MCF 10A (cell line): ENCODE measurements around the gene NACA. TPM values are rescaled to one million over a fixed set of nuclear protein-coding genes. Genes with fewer than 3 reads are reported as not detected.

ENCODE experiments used
- BruUV-seq: library from RNA; stranded (reverse); fragments of 400-500 nt; replicated peaks from 2 replicates; lab custom pipeline; 2021; lab: Mats Ljungman, UMichigan
- CTCF ChIA-PET: fragments of 300-600 bp; sonication (Branson Sonifier 250); formaldehyde crosslinking; extraction: SDS; loops from one replicate; lab custom pipeline; 2021; ENCODE audit warnings: antibody characterized with exemption, inconsistent platforms; lab: Yijun Ruan, JAX
- POLR2A ChIA-PET: fragments of 300-600, 350-650 bp; sonication (Branson Sonifier 250); formaldehyde crosslinking; extraction: SDS; loops from one replicate; lab custom pipeline; 2020; ENCODE audit warnings: antibody characterized with exemption, inconsistent platforms; lab: Yijun Ruan, JAX
- DNase-seq: peaks from one replicate; pipeline ENCODE4 v3.0.0-alpha.2; 2018; ENCODE audit not compliant: unreplicated experiment
- H3K27ac Mint-ChIP-seq: one replicate; pipeline ENCODE4 v1.8.0; 2022; ENCODE audit warnings: mild to moderate bottlenecking, low read depth, mixed read lengths; ENCODE audit not compliant: unreplicated experiment
- H3K27me3 Mint-ChIP-seq: one replicate; pipeline ENCODE4 v1.8.0; 2022; ENCODE audit warnings: mixed read lengths; ENCODE audit not compliant: insufficient read depth, unreplicated experiment
- H3K36me3 Mint-ChIP-seq: one replicate; pipeline ENCODE4 v1.8.0; 2022; ENCODE audit warnings: mild to moderate bottlenecking, moderate library complexity, mixed read lengths; ENCODE audit not compliant: insufficient read depth, unreplicated experiment
- H3K4me1 Mint-ChIP-seq: one replicate; pipeline ENCODE4 v1.8.0; 2022; ENCODE audit warnings: mixed read lengths; ENCODE audit not compliant: insufficient read depth, unreplicated experiment
- H3K4me3 Mint-ChIP-seq: one replicate; pipeline ENCODE4 v1.8.0; 2022; ENCODE audit warnings: mild to moderate bottlenecking, moderate library complexity, mixed read lengths; ENCODE audit not compliant: unreplicated experiment
- H3K9me3 Mint-ChIP-seq: one replicate; pipeline ENCODE4 v1.8.0; 2022; ENCODE audit warnings: mixed read lengths; ENCODE audit not compliant: unreplicated experiment
- intact Hi-C: fragments of 100-400 bp; cut with micrococcal nuclease; formaldehyde crosslinking; loops from 2 replicates; pipeline ENCODE4 v1.14.1; 2022
- total RNA-seq: library from RNA; stranded (reverse); gene quantifications from 2 replicates; pipeline ENCODE4 v1.2.3, GENCODE V29; 2022
- TF ChIP-seq, protein P1 (sequence below): fragments of 200-600 bp; IDR thresholded peaks from one replicate; pipeline ENCODE4 v1.8.0; 2022; ENCODE audit warnings: antibody characterized with exemption, mild to moderate bottlenecking; ENCODE audit not compliant: unreplicated experiment

NACA gene
- total RNA-seq, 1 experiment from 2014 or later = 1,274 TPM

DNA sequence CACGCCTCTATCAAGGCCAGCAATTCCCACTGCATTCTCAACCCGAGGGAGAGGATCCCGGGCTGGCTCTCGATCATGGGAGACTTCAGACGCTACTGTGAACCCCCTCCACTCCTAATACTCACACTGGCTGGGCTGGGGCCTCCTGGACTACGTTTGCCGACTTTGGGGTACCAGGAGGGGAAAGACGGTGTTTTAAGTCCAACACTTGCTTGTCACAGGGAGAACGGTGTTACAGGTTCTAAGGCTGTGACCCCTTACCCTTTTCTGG, 463 bp downstream of the NACA start:
- DNase-seq = peak; percentile 18
- Mint-ChIP-seq H3K27me3 (no peaks in the 10 kb centered on the region), H3K4me3 (peak overlapping the region; percentile 91), H3K4me1 (peaks cover 33% of the 10 kb centered on the region), H3K27ac (peak overlapping the region; percentile 97), H3K9me3 (no peaks in the 10 kb centered on the region), H3K36me3 (peaks cover 62% of the 10 kb centered on the region)
- ChIA-PET POLR2A (interaction anchor here (0.9 to 4.8 kb wide), 13 partner anchors 16 to 387 kb away, joined by 3 to 137 read pairs (median 15); partner anchors contain the start of genes ATP5F1B, BAZ2A, PRIM1 and PTGES3), CTCF (interaction anchor here (1.0 to 2.1 kb wide), 2 partner anchors 34 to 88 kb away, joined by 3 to 5 read pairs; no protein-coding TSS in a partner anchor)
- TF ChIP-seq, protein P1, sequence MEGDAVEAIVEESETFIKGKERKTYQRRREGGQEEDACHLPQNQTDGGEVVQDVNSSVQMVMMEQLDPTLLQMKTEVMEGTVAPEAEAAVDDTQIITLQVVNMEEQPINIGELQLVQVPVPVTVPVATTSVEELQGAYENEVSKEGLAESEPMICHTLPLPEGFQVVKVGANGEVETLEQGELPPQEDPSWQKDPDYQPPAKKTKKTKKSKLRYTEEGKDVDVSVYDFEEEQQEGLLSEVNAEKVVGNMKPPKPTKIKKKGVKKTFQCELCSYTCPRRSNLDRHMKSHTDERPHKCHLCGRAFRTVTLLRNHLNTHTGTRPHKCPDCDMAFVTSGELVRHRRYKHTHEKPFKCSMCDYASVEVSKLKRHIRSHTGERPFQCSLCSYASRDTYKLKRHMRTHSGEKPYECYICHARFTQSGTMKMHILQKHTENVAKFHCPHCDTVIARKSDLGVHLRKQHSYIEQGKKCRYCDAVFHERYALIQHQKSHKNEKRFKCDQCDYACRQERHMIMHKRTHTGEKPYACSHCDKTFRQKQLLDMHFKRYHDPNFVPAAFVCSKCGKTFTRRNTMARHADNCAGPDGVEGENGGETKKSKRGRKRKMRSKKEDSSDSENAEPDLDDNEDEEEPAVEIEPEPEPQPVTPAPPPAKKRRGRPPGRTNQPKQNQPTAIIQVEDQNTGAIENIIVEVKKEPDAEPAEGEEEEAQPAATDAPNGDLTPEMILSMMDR = no peak
- TSS peak; percentile 63 for BruUV-seq
- intact Hi-C loops = loop anchor here (2.0 kb wide), 1 partner anchor 88 kb away; no protein-coding TSS in a partner anchor

DNA sequence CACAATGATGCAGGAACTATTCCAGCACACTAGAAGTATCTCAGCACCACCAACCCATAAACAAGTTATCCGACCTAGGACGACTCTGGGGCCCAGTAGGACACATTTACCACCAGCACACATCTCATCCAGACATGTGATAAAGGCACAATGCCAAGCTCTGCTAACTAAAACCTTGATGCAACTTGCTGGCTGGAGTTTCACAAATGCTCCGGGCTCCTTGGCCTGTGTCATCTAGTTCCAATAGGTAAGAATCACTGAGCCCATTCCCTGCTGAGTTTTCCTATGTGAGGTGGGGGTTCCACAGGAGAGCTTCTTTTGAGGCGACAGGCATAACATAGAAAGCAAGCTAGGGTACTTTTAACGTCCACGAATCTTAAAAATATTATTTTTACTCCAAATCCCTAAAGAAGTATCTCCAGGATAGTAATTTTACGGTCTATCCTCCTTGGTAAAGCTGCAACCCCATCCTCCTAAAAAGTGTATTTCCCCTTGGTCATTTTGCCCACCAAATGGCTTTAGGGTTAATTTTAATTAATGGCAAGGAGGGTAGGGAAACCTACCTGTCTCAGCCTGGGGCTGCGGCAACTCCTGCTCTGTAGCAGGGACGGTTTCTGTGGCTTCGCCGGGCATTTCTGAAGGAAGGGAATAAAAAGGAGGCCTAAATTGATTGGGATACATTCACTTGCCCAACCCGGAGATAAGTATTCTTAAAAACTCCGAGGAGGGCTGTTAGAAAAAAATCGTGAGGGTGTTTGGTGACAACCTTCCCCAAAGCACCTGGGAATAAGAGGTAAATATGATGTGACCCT, 1.0 kb downstream of the NACA start:
- Mint-ChIP-seq H3K27ac (peak overlapping the region; percentile 97), H3K36me3 (peaks cover 62% of the 10 kb centered on the region), H3K27me3 (no peaks in the 10 kb centered on the region), H3K4me1 (peaks cover 38% of the 10 kb centered on the region), H3K4me3 (peak overlapping the region; percentile 91), H3K9me3 (no peaks in the 10 kb centered on the region)
- POLR2A ChIA-PET = interaction anchor here (0.6 to 4.8 kb wide), 16 partner anchors 17 to 1007 kb away, joined by 3 to 137 read pairs (median 4); partner anchors contain the start of genes ATP5F1B, BAZ2A, PRIM1 and PTGES3
- intact Hi-C loops = loop anchor here (2.0 kb wide), 1 partner anchor 87 kb away; no protein-coding TSS in a partner anchor
- DNase-seq = peak; percentile 85
- CTCF ChIA-PET = interaction anchor here (0.5 to 2.1 kb wide), 3 partner anchors 13 to 284 kb away, joined by 3 to 5 read pairs (median 3); no protein-coding TSS in a partner anchor
- TSS peak; percentile 92 for BruUV-seq
- TF ChIP-seq, protein P1 = no peak

DNA sequence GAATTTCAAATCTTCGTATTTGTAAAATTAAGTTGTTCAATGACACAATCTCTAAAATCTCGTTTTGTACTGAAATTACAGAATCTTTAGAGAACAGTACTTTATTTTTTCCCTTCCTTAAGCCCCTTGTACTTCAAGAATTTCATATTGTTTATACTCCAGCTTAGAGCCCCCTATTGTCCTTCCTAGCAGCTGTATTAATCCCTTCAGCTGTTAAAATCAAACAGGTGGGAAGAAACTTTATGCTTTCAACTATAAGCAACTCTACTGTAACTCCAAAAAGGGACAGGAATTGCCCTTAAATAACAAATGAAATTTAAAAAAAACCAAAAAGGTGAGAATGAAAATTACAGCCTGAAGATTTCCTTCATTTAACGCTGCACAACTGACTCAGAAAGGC, 1.7 kb downstream of the NACA start:
- CTCF ChIA-PET = interaction anchor here (0.5 to 2.1 kb wide), 3 partner anchors 14 to 285 kb away, joined by 3 to 5 read pairs (median 3); no protein-coding TSS in a partner anchor
- peak overlapping the region; percentile 91 for H3K4me3 Mint-ChIP-seq
- POLR2A ChIA-PET = interaction anchor here (0.6 to 4.8 kb wide), 15 partner anchors 16 to 585 kb away, joined by 3 to 137 read pairs (median 5); partner anchors contain the start of genes ATP5F1B, BAZ2A, PRIM1 and PTGES3

More for the DNA sequence above, 1.7 kb downstream of the NACA start:
- no peaks in the 10 kb centered on the region for H3K9me3 Mint-ChIP-seq
- peaks cover 64% of the 10 kb centered on the region for H3K36me3 Mint-ChIP-seq
- DNase-seq = no peak
- H3K27me3 Mint-ChIP-seq = no peaks in the 10 kb centered on the region
- H3K4me1 Mint-ChIP-seq = peaks cover 45% of the 10 kb centered on the region
- intact Hi-C loops = no loop called here
- BruUV-seq = no TSS peak
- peak overlapping the region; percentile 97 for H3K27ac Mint-ChIP-seq
- TF ChIP-seq, protein P1 = no peak
